SW480 (cell line): Measurements from ENCODE around the gene USP20.

ENCODE experiments used
- DNase-seq: peaks from one replicate; pipeline ENCODE4 v3.0.0-alpha.2; 2016; ENCODE audit warnings: low spot score

USP20 gene

DNA sequence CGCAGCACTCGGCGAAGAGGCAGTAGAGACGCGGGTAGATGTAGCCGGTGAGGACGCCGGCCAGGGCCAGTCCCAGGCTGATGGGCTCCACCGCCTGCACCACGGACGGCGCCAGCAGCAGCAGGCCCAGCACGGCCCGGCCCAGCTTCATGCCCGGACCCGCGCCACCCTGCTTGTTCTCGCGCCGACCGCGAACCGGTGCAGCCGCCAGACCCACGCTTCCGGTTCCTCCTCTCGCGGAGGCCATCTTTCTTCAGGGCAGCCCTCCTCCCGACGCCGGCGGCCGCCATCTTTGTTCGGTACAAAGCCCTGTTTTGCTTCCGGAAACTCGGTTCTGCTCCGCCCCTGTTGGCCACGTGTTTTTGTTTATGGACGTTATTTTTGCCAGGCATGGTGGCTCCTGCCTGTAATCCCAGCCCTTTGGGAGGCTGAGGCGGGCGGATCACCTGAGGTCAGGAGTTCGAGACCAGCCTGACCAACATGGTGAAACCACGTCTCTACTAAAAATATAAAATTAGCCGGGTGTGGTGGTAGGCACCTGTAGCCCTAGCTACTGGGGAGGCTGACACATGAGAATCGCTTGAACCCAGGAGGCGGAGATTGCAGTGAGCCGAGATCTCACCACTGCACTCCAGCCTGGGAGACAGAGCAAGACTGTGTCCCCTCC, 11.2 kb upstream of the USP20 start, which contains the start of gene TOR1A:
Gene TOR1A (minus strand): TSS at position 202 of the 667 bp plus-strand sequence. CDS start 51 bp downstream, at position 151.
- peak; percentile 96 for DNase-seq

DNA sequence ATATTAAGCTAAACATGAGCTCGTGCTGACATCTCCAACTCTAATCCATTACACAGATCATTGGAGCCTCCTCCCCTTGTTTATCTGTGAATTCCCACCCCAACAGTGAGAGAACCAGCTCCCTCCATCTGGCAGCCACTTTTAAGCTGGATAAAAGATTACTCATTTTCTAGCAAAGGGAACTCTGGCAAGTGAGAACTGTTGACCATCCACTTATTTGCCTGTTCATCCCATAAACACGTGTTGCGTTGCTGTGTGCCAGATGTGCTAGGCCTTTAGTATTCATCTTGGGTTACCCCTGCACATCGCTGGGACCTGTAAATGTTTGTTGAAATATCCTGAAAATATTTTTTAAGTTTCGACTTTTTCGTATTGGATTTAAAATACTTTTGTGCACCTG, 8.9 kb upstream of the USP20 start:
- no peak for DNase-seq

DNA sequence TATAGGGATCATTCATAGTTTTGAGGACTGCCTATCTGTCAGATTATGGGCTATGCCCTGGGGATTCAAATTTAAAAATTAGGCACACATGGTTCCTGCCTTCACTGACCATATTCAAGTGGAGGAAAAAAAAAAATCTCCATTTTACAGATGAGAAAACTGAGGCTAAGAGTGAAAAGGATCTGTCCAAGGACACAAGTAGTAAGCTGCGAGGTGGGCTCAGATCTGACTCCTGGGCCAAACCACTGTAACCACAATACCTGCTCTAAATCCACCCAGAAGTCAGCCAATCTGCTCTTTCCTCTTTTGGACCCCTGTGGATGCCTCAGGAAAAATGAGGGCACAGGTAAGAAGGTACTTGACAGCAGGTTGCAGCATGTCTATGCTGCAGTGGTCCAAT, 8.5 kb upstream of the USP20 start:
- no peak for DNase-seq

DNA sequence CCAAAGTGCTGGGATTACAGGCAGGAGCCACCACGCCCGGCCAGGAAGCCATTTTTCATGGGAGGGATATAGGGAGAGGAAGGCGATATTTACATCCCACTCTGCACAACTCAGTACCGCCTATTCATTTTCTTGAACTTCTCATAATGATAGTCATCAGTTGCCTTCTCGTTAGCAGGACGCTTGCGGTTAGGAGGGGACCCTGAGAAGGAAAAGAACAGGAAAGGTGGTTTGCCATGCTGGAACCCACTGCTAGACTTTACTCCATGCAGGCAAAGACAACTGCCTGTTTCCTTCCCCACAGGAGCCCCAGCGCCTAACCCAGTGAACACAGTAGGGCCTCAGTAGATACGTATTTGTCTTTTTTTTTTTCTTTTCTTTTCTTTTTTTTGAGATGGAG, 7.2 kb upstream of the USP20 start:
- no peak for DNase-seq

DNA sequence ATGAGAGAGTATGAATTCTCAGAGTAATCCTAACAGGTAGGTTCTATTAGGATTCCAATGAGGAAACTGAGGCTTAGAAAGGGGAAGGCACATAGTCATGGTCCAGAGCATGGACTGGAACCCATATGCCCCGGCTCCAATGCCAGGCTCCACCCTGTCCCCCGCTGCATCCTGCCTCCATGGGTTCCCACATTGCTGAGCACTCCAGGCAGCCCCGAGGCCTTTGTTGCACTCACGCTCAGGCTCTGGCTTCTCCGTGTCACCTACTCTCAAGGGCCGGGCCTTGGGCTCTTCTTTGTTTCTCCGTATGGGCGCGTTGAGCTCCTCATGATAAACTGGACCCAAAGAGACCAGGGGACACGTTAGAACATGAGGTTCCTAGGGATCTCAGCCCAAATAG, 6.3 kb upstream of the USP20 start:
- no peak for DNase-seq

DNA sequence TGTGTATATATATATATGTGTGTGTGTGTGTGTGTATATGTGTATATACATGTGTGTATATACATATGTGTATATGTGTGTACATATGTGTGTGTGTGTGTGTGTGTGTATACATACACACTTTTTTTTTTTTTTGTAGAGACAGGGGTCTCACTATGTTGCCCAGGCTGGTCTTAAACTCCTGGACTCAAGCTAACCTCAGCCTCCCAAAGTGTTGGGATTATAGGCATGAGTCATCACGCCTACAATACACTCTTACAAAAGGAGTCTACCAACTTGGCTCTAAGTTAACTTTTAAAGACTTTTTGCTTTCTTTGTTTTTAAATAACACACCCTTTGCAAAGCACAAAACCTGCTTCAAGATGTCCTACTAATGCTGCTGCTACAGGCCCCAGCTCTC, 2.3 kb upstream of the USP20 start:
- no peak for DNase-seq

DNA sequence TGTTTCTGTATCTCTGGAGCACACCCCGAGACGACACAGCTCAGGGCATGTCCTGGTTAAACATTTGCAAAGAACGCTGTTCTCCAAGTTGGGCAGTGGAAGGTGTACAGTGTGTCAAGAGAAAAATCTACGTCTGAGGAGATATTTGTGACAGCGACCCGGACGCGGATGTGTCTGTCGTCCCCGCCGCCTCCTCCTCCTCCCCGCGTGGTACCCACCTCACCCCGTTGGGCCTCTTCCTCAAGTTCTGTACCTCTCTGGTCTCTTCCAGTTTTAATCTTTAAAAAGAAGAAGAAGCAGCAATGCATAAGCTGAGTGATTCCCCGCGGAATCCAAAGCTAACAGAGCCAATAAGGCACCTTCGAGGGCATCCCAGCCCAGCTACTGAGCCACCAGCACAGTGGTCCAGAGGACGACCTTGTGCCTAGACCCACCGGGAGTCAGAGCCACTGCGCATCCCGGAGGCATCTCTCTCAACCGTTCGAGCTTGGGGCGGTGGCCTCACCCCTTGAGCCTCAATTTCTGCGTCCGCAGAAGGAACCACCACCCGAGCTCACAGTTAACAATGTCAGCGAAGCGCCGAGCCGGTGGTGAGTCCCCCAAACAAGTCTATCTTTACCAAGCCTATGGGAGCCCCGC, 650 bp upstream of the USP20 start:
- DNase-seq, result peak; percentile 14

DNA sequence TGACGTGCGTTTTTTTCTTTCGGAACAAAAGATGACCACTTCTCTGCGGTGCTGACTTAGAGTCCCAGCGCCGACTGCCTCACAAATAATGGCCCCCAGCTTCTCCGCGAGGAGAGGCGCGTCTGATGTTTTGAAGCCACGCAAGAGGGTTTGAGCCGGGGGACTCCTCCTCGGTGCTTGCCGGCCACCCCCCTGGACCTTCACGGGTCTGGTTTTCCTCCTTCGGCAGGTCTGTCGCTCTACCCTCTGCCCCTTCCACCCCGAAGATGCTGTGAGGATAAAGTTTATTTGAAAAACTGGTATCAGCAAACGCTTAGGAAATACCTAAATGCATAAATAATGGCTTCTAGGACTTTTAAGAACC, 584 bp downstream of the USP20 start:
- DNase-seq, result peak; percentile 18

DNA sequence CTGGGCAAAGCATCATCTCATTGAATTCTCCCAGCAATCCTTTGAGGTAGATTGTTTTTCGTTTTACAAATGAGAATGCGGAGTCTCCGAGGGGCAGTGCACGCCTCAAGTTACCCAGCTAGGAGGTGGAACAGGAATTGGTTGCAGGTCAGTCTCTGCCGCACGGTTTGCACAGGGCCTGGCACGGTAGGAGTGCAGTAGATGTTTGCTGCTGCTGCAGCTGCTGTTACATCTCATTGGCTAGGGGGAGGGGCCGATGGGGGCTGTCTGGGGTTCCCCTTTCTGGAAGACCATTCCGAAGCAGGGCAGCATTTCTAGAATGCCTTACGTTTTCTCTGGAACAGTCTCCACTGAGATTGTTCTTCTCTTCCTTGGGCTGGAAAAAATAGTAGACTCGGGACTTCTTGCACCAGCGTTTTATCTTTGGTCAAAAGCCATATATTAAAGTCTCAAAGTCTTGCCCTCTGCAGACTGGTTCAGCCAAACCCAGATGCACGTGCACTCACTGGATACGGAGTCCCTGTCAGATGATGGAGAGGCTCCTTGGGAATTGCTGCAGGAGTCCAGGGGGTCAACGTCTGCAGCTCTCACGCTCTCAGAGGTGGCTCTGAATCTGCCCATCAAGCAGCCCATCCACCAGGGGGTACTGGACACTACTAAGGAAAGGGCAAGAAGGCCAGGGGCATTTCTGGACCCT, 1.2 kb downstream of the USP20 start:
- no peak for DNase-seq

DNA sequence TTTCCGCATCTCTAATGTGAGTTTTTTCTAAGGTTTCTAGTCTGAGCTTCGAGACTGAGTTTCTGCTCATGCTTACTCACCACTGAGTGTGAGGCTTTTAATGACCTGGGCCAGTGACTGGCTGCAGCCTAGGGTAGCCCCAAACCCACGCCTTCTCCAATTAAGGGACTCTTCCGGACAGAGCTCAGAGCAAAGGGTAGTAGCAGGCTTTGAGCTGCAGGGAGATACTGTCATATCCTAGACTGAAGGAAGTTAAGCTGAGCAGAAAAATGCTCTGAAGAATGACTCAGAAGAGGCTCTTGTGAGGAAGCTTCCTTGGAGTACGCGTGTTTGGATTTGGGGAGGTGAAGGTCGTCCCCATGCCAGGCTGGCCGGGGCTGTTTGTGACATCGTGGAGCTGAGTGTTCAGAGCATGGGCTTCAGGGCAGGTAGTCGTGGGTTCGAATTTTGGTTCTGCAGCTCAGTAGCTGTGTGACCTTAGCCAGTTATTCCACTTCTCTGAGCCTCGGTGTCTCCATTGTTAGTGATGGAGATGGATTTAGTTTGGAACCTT, 3.5 kb downstream of the USP20 start:
- DNase-seq, result no peak

DNA sequence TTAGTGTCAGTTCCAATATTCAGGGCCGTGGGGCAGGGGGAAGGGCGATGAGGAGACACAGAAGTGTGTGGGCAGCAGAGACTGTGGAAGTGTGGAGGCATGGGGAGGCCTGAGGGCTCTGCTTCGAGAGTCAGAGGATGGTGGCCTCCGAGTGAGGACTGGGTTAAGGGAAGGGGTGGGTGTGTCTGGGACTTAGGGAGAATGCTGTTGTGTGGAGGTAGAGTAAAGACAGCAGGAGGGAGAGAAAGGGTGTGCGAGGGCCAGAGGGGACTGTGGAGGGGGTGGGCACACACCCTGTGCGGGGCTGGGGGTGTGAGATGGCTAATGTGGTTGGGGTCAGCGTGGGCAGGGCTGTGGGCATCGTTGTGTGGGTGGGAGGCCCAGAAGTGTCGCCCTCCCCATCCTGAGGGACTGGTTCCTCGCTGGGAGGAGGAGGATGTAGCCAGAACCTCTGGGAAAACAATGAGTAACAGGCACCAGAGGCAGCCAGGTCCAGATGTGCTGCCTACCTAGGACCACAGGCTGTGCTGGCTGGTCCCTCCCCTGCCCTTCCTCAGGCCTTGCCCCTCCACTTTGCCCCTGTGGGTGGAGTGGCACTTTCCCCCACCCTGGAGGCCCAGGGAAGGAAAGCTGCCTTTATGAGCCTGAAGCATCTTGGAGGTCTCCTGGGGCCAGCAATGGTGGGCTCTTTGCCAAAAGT, 4.2 kb downstream of the USP20 start:
- DNase-seq, result no peak

DNA sequence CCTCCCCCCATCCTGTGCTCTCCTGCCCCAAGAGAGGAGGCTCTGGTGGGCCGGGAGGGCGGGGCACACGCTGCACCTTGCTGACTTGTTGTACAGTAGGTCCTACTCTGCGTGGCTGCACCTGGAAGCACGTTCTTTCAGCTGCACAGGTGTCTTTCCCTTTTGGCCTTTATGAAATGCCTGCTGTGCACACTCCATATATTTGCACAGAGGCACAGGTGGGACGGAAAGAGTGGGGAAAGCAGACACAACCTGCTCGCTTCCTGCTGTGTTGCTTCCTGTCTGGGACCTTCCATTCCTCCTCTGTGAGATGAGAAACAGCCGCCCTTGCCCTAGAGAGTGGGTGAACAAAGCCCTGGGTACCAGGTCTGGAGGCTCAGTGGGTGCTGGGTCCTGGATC, 4.8 kb downstream of the USP20 start:
- no peak for DNase-seq

DNA sequence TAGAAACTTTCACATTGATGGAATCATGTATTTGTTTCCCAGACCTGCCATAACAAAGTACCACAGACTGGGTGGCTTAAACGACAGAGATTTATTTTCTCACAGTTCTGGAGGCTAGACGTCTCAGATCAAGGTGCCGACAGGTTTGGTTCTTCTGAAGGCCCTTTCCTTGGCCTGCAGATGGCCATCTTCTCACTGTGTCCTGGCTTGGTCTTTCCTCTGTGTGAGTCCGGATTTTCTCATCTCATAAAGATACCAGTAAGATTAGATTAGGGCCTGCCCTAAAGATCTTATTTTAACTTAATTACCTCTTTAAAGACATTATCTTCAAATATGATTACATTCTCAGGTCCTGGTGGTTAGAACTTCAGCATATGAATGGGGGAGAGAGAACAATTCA, 5.8 kb downstream of the USP20 start:
- no peak for DNase-seq

DNA sequence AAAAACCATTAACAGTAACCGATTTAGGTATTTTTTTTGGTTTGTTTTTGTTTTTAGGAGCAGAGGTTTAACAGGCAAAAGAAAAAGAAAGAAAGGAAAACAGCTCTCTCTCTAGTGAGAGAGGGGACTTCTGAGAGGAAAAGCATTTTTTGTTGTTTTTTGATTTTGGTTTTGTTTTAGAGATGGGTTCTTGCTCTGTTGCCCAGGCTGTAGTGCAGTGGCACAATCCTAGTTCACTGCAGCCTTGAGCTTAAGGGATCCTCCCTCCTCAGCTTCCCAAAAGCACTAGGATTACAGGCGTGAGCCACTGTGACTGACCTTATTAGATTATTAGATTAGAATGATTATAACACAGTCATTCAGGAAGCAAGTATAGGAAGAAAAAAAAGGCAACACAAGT, 10.1 kb downstream of the USP20 start:
- DNase-seq, result no peak

DNA sequence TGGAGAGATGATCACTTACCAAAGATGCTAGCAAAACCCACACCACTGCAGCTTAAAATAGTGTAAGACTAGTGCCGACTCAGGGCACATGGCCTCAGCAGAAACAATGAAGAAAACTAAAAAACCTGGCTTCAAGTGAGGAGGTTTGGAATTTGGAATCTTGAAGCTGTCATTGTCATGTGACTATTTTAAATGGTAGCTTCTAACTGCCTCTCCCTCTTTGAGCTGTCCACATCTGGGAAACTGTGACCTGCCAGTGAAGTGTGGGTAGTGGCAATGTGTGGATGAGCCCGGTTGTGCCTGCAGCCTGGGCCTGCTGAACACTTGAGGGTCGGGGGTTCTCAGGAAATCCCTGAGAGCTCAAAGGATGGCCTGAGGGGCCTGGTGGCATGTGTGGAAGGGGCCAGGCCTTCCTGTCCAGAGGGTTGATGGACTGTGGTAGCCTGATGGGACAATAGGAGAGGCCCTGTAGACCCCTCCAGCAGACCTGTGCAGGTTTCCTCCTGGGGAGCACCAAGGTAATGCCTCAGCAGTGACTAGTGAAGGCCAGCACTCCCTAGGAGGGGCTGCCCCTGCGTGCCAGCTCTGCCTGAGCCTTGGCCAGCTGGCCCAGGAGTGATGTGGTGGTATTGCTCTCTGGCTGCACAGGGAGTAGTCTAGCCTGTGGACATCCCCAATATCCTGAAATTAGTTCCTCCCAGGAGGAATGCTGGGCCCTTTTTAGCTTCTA, 13.6 kb downstream of the USP20 start:
- DNase-seq, result no peak

DNA sequence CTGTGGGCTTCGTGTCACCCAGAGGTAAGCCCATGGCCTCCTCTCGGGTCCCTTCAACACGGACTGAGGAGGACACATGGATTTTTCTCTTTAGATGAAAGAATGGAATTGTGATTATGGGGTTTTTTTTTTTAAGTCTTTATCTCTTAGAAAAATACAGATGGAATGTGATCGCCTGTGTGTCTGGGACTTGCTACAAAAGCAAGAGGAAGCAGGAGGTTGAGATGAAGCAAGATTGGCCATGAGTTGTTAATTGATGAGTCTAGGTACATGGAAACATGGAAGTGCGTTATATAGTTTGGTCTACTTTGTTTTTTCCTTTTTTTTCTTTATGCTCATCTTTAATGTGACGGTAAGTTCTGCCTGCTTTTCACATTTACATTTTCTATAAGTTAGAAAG, 14.6 kb downstream of the USP20 start:
- DNase-seq, result no peak

DNA sequence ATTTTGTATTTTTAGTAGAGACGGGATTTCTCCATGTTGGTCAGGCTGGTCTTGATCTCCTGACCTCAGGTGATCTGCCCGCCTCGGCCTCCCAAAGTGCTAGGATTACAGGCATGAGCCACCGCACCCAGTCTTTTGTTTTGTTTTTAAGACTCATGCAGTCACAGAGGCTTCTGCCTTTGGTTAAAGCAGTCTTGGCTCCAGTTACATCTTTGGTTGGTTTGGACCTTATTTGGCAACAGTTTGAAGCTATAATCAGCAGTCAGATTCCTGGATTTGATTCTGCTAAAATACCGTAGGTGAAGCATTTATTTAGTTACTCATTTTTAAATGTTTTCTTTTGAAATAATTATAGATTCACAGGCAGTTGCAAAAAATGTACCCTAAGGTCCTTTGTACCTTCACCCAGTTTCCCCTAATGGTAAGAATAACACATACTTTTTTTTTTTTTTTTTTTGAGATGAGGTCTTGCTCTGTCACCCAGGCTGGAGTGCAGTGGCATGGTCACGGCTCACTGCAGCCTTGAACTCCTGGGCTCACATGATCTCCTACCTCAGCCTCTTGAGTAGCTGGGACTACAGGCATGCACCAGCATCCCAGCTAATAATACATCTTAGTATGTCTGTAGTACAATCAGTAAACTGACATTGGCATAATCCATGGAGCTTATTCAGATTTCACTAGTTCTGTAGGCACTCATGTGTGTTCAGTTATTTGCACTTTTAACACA, 15.7 kb downstream of the USP20 start:
- no peak for DNase-seq

DNA sequence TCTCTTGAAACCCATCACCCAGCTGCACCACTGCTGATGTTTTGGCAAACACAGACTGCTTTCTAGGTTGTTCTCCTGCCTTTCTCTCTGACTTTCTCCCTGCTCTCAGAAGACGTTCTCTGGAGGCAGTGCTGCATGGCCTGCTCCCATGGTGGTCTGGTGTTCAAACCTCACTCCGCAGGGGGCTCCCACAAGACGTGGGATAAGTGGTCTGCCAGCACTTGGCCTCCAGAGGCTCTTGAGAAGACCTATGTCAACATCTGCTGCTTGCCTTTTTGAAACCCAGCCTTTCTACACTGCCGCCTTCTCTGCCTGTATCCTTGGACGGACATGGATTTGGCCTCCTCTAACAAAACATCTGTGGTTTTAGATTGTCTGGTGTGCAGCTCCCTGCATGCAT, 16.6 kb downstream of the USP20 start:
- DNase-seq, result no peak

DNA sequence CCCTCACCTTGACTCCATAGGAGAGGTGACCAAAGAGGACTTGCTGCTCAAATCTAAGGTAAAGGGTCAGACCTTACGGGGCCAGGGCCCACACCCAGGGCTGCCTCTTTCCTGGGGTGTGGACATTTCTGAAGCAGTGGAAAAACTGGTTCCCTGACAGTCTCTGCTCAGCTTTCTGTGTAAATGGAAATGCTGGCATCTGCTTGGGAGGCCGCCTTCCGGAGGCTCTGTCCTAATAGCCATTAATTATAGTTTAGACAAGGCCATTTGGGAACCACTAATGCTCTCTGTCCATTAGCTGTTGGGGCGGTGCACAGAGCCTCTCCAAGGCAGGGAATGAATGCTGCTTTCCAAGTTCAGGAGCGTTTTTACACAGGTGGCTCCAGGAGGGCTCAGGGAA, 17.3 kb downstream of the USP20 start:
- DNase-seq, result no peak

DNA sequence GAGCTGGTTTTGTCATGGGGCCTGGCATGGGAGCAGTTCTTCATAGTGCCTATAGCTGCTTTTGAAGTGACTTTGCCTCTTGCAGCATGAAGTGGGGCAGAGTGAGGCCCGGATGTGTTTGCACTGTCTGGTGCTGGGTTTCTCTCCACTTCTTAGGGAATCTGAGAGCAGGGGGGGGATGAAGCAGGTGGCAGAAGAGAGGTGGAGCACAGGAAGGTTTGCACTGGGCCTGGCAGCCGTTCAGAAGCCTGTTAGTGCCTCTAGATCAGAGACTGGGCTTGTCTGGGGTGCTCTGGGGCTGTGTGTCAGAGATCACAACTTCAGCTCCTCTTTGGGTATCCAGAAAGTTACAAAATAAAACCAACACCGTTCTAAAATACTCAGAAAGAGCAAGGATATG, 18.4 kb downstream of the USP20 start:
- DNase-seq, result no peak

DNA sequence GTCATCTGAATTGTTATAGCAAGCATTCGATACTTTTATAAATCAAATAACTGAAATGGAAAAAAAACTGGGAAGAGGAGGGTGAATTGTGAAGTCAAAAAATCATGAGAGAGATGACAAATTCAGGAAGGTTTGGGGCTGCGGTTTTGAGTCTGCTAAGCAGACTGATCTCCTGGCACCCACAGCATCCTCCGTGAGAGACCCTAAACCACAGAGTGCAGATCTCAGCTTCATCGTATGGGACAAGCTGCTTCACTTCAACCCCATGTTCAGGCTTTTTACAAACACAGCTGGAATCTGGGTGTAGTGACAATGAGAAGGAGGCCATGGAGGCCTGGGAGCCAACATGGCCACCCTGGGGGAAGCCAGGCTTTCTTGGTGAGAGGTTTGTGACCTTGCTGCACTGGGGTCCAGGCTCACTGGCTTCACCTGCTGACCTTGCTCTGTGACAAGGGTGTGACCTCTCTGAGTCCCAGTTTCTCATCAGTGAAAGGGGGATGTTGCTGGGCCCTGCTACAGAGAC, 19.4 kb downstream of the USP20 start:
- no peak for DNase-seq
